Endothelial cell of umbilical vein (primary cell): ENCODE measurements around the gene DENND1B. TPM values are rescaled to one million over a fixed set of nuclear protein-coding genes. Genes with fewer than 3 reads are reported as not detected.

Experiments
- BruUV-seq: library from RNA; stranded (reverse); fragments of 400-500 nt; replicated peaks from 2 replicates; lab custom pipeline; 2021; lab: Mats Ljungman, UMichigan
- CTCF ChIA-PET: fragments of 300-600, 350-600 bp; sonication (Branson Sonifier 250); formaldehyde crosslinking; loops from one replicate; lab custom pipeline; 2021; ENCODE audit warnings: antibody characterized with exemption, inconsistent platforms; lab: Charles Lee
- POLR2A ChIA-PET: fragments of 300-600, 350-600 bp; sonication (Branson Sonifier 250); formaldehyde crosslinking; loops from one replicate; lab custom pipeline; 2021; ENCODE audit warnings: antibody characterized with exemption, inconsistent platforms; lab: Charles Lee
- DNase-seq: peaks from one replicate; pipeline ENCODE4 v3.0.0-alpha.2; 2011; ENCODE audit warnings: low read depth, low spot score
- FAIRE-seq: peaks from 2 replicates; lab custom pipeline; 2011; peaks lifted over from hg19 to GRCh38; lab: Jason Lieb, UNC
- H2AFZ ChIP-seq: 2 replicates; pipeline ENCODE4 v1.6.0; 2012; ENCODE audit warnings: low read depth, low read length, control low read depth, inconsistent platforms
- H3K27ac ChIP-seq: 2 replicates; pipeline ENCODE4 v1.5.1; 2011; ENCODE audit warnings: low read depth, mild to moderate bottlenecking, control low read depth, low read length, moderate library complexity; ENCODE audit not compliant: insufficient read depth
- H3K27me3 ChIP-seq, 2 experiments: 2 replicates each; pipeline versions ENCODE4 v1.6.0 to v1.6.1; 2011; ENCODE audit warnings: low read length in 2 of 2, mixed read lengths in 1 of 2; ENCODE audit not compliant: control insufficient read depth in 2 of 2, insufficient read depth in 2 of 2
- H3K36me3 ChIP-seq, 2 experiments: 2 replicates in 1 of 2; 3 replicates in 1 of 2; pipeline ENCODE4 v1.5.1; 2011; ENCODE audit warnings: low read length in 2 of 2, mild to moderate bottlenecking in 1 of 2, moderate library complexity in 1 of 2; ENCODE audit not compliant: control insufficient read depth in 2 of 2, insufficient read depth in 2 of 2; ENCODE audit errors: extremely low read depth in 1 of 2
- H3K4me1 ChIP-seq: 3 replicates; pipeline ENCODE4 v1.5.1; 2011; ENCODE audit warnings: mild to moderate bottlenecking, low read length; ENCODE audit not compliant: control insufficient read depth, insufficient read depth; ENCODE audit errors: extremely low read depth
- H3K4me2 ChIP-seq: 2 replicates; pipeline ENCODE4 v1.6.1; 2011; ENCODE audit warnings: low read length, control low read depth, mixed read lengths; ENCODE audit not compliant: insufficient read depth
- H3K4me3 ChIP-seq, 3 experiments: fragments of 200-600 bp in 1 of 3; sonication (generic), shearing (Covaris generic) in 1 of 3; replicated peaks in 1 of 3; 2 replicates each; pipeline ENCODE4 v1.5.1; 2011 to 2016; ENCODE audit warnings: control low read depth in 3 of 3, low read length in 3 of 3, mild to moderate bottlenecking in 2 of 3, inconsistent platforms in 1 of 3, low read depth in 1 of 3, moderate library complexity in 1 of 3; ENCODE audit not compliant: insufficient read depth in 1 of 3
- H3K79me2 ChIP-seq: 2 replicates; pipeline ENCODE4 v1.6.0; 2012; ENCODE audit warnings: low read length, inconsistent platforms; ENCODE audit not compliant: control insufficient read depth, insufficient read depth
- H3K9ac ChIP-seq: replicated peaks from 2 replicates; pipeline ENCODE3; 2011; ENCODE audit warnings: low read length, control low read depth; ENCODE audit not compliant: insufficient read depth; ENCODE audit errors: extremely low read depth
- H3K9me1 ChIP-seq: replicated peaks from 3 replicates; pipeline ENCODE4 v1.6.0; 2011; ENCODE audit warnings: mild to moderate bottlenecking, low read length; ENCODE audit not compliant: control insufficient read depth, insufficient read depth; ENCODE audit errors: extremely low read depth
- H3K9me3 ChIP-seq: replicated peaks from 2 replicates; pipeline ENCODE4 v1.5.1; 2012; ENCODE audit warnings: low read length, inconsistent platforms; ENCODE audit not compliant: control insufficient read depth, insufficient read depth
- H4K20me1 ChIP-seq: replicated peaks from 2 replicates; pipeline ENCODE3; 2011; ENCODE audit warnings: mild to moderate bottlenecking, low read length; ENCODE audit not compliant: control insufficient read depth, insufficient read depth; ENCODE audit errors: extremely low read depth
- CTCF ChIP-seq, 2 donors: IDR thresholded peaks; 1 replicate in 1 of 2; 2 replicates in 1 of 2; pipeline ENCODE4 v1.5.1; 2011; ENCODE audit warnings: low read length in 2 of 2, mild to moderate bottlenecking in 2 of 2, moderate library complexity in 2 of 2, control low read depth in 1 of 2, inconsistent platforms in 1 of 2, low read depth in 1 of 2; ENCODE audit not compliant: insufficient read depth in 1 of 2; ENCODE audit errors: extremely low read depth in 1 of 2
- EZH2 ChIP-seq: IDR thresholded peaks from 2 replicates; pipeline ENCODE4 v1.6.1; 2012; ENCODE audit warnings: borderline replicate concordance, low read depth, mild to moderate bottlenecking, moderate library complexity, low read length, inconsistent platforms; ENCODE audit not compliant: severe bottlenecking
- FOS ChIP-seq: IDR thresholded peaks from 2 replicates; pipeline ENCODE4 v1.6.1; 2011; ENCODE audit warnings: mild to moderate bottlenecking, low read length, moderate library complexity, borderline replicate concordance; ENCODE audit not compliant: insufficient read depth
- GATA2 ChIP-seq: IDR thresholded peaks from 2 replicates; pipeline ENCODE4 v1.7.0; 2011; ENCODE audit warnings: low read depth, mild to moderate bottlenecking, moderate library complexity, mixed read lengths, low read length; ENCODE audit not compliant: insufficient read length, insufficient read depth
- JUN ChIP-seq: IDR thresholded peaks from 2 replicates; pipeline ENCODE4 v1.6.1; 2011; ENCODE audit warnings: borderline replicate concordance, low read depth; ENCODE audit not compliant: insufficient read length, insufficient read depth
- MAX ChIP-seq: IDR thresholded peaks from 2 replicates; pipeline ENCODE4 v1.6.1; 2011; ENCODE audit not compliant: insufficient read depth, insufficient read length
- MYC ChIP-seq: IDR thresholded peaks from one replicate; pipeline ENCODE4 v1.6.1; 2011; ENCODE audit warnings: mild to moderate bottlenecking, low read depth, low read length
- POLR2A ChIP-seq: IDR thresholded peaks from 2 replicates; pipeline ENCODE4 v1.6.1; 2012; ENCODE audit warnings: low read depth, mild to moderate bottlenecking, control low read depth, low read length
- POLR2AphosphoS5 ChIP-seq: IDR thresholded peaks from 2 replicates; pipeline ENCODE4 v1.6.1; 2012; ENCODE audit warnings: low read depth, mild to moderate bottlenecking, control low read depth, low read length, moderate library complexity; ENCODE audit not compliant: insufficient read depth
- dilution Hi-C: fragments of 300-500 bp; cut with MboI; formaldehyde crosslinking; loops from one replicate; pipeline ENCODE4 v1.15.0; 2019; ENCODE audit warnings: low sequenced_read_pairs; ENCODE audit not compliant: extremely low pct_ligation_motif_present
- intact Hi-C: fragments of 100-400 bp; cut with micrococcal nuclease; formaldehyde crosslinking; loops from one replicate; pipeline ENCODE4 v1.10.0; 2022
- polyA plus RNA-seq, 4 experiments: library from polyadenylated mRNA; depleted of rRNA in 3 of 4; stranded (reverse) in 3 of 4; unstranded in 1 of 4; fragments of >200 nt; gene quantifications; 2 replicates each; pipeline versions ENCODE4 v1.2.1 to v1.2.3, GENCODE V29; 2011 to 2012; ENCODE audit warnings: missing spikeins in 1 of 4
- total RNA-seq: library from RNA; stranded (reverse); gene quantifications from 2 replicates; pipeline ENCODE4 v1.2.3, GENCODE V29; 2021

The DENND1B gene
- total and polyA plus RNA-seq, 2 donors (not counting 3 experiments of a cell fraction or from before 2014, with no cell fraction given) = 0.97 to 3.3 TPM

- no peak for TF ChIP-seq FOS
- no peak for TF ChIP-seq MYC
- TF ChIP-seq JUN = no peak
- TF ChIP-seq MAX = no peak
- no peak for TF ChIP-seq POLR2AphosphoS5
- no peak for TF ChIP-seq CTCF (IDR thresholded peaks at IDR 0.05; ENCODE audit: extremely low read depth in 1 of 2, insufficient read depth in 1 of 2, low read depth in 1 of 2, low read length in 2 of 2)
- no peak for TF ChIP-seq GATA2
- TF ChIP-seq POLR2A = no peak
- TF ChIP-seq EZH2 = no peak
- intact Hi-C loops (no loop called here), dilution Hi-C loops (no loop called here)
- ChIA-PET POLR2A (no interaction called here), CTCF (interaction anchor here (1.2 kb wide), 1 partner anchor 10 kb away, joined by 3 read pairs; no protein-coding TSS in a partner anchor)
- Histone ChIP-seq H3K27me3 (no peaks in the 10 kb centered on the region), H3K36me3 (no peaks in the 10 kb centered on the region), H2AFZ (no peak overlapping the region), H3K4me2 (no peak overlapping the region), H4K20me1 (no peaks in the 10 kb centered on the region), H3K9me1 (no peaks in the 10 kb centered on the region), H3K79me2 (no peaks in the 10 kb centered on the region), H3K9ac (no peak overlapping the region), H3K27ac (no peak overlapping the region), H3K4me1 (no peaks in the 10 kb centered on the region), H3K4me3 (no peak overlapping the region), H3K9me3 (no peaks in the 10 kb centered on the region)
- DNase-seq = no peak
- FAIRE-seq = no peak
- no TSS peak for BruUV-seq
Observed at GRCh38 chr1:197797010-197797409, 21.7 kb upstream of the DENND1B start.
